ENCODE data around the gene SLC38A8. TPM values are rescaled to one million over a fixed set of nuclear protein-coding genes. Genes with fewer than 3 reads are reported as not detected.

Gene SLC38A8
- total RNA-seq, 2 donors from 2014 or later = not detected

Other genes starting within 250 kb of the SLC38A8 start
- gene HSBP1, start 234.8 kb downstream of the SLC38A8 start, total RNA-seq = 10 to 100 TPM; 10.7 to 30.5 TPM
- gene MLYCD, start 143.7 kb downstream of the SLC38A8 start, total RNA-seq = 10 to 100 TPM; 22.0 to 37.0 TPM
- 1 to 10 TPM; 6.0 to 6.5 TPM for gene OSGIN1, start 89.6 kb downstream of the SLC38A8 start, total RNA-seq
- gene NECAB2, start 74.6 kb downstream of the SLC38A8 start, total RNA-seq = under 1 TPM in 1 of 2 donors, not detected in 1; 0.71 TPM
- 10 to 100 TPM; 75.3 to 77.5 TPM for gene MBTPS1, start 74.1 kb upstream of the SLC38A8 start, total RNA-seq
- gene HSDL1, start 102.4 kb upstream of the SLC38A8 start, total RNA-seq = 10 to 100 TPM; 14.6 to 15.4 TPM
- 1 to 10 TPM in 1 of 2 donors, not detected in 1; 1.8 TPM for gene DNAAF1, start 102.5 kb upstream of the SLC38A8 start, total RNA-seq
- gene TAF1C, start 144.3 kb upstream of the SLC38A8 start, total RNA-seq = 10 to 100 TPM; 16.2 to 18.4 TPM
- gene ADAD2, start 148.4 kb upstream of the SLC38A8 start, total RNA-seq = under 1 TPM in 1 of 2 donors, not detected in 1; 0.19 TPM
- not detected for gene KCNG4, start 197.2 kb upstream of the SLC38A8 start, total RNA-seq

Measured in right atrium auricular region (tissue), 2 donors.